GM23338 (cell line): ENCODE results near the gene PDGFC. TPM values are rescaled to one million over a fixed set of nuclear protein-coding genes. Genes with fewer than 3 reads are reported as not detected.

ENCODE experiments used
- ATAC-seq: fragments of 200-7000 bp; cut with Tn5 transposase; 3 replicates; pipeline ENCODE4 v1.9.1; 2020
- DNase-seq: peaks from one replicate; pipeline ENCODE4 v3.0.0-alpha.2; 2015; ENCODE audit warnings: low spot score
- H2AFZ ChIP-seq: fragments of 200-600 bp; sonication (generic); 2 replicates; pipeline ENCODE4 v1.8.0; 2016; ENCODE audit warnings: antibody characterized with exemption, mild to moderate bottlenecking, moderate library complexity
- H3F3A ChIP-seq: fragments of 200-600 bp; sonication (generic); replicated peaks from 2 replicates; pipeline ENCODE4 v1.8.0; 2017; ENCODE audit warnings: antibody characterized with exemption, mixed run types, low read depth
- H3K27ac ChIP-seq: fragments of 200-600 bp; sonication (generic); 2 replicates; pipeline ENCODE4 v1.6.1; 2016; ENCODE audit warnings: low read depth
- H3K27me3 ChIP-seq: fragments of 200-600 bp; sonication (generic); 2 replicates; pipeline ENCODE4 v1.8.0; 2016; ENCODE audit warnings: mild to moderate bottlenecking, mixed run types, moderate library complexity; ENCODE audit not compliant: insufficient read depth
- H3K36me3 ChIP-seq: fragments of 200-600 bp; sonication (generic); 2 replicates; pipeline ENCODE4 v1.8.0; 2016; ENCODE audit warnings: mild to moderate bottlenecking; ENCODE audit not compliant: insufficient read depth
- H3K4me1 ChIP-seq: fragments of 200-600 bp; sonication (generic); 2 replicates; pipeline ENCODE4 v1.8.0; 2016; ENCODE audit warnings: mild to moderate bottlenecking, moderate library complexity; ENCODE audit not compliant: insufficient read depth
- H3K4me2 ChIP-seq: fragments of 200-600 bp; sonication (generic); 2 replicates; pipeline ENCODE4 v1.7.1; 2017; ENCODE audit warnings: mixed run types
- H3K4me3 ChIP-seq: fragments of 200-600 bp; sonication (generic); 2 replicates; pipeline ENCODE4 v1.6.1; 2016; ENCODE audit warnings: mixed run types
- H3K79me2 ChIP-seq: fragments of 200-600 bp; sonication (generic); replicated peaks from 2 replicates; pipeline ENCODE4 v1.8.0; 2017; ENCODE audit warnings: mild to moderate bottlenecking; ENCODE audit not compliant: insufficient read depth
- H3K9me2 ChIP-seq: fragments of 200-600 bp; sonication (generic); 2 replicates; pipeline ENCODE4 v1.8.0; 2017; ENCODE audit not compliant: insufficient read depth
- H4K20me1 ChIP-seq: fragments of 200-600 bp; sonication (generic); replicated peaks from 2 replicates; pipeline ENCODE4 v1.8.0; 2017; ENCODE audit warnings: mild to moderate bottlenecking; ENCODE audit not compliant: insufficient read depth
- H3K27ac Mint-ChIP-seq: 2 replicates; pipeline ENCODE4 v1.8.0; 2020; ENCODE audit warnings: inconsistent platforms, mild to moderate bottlenecking, moderate library complexity, mixed read lengths
- H3K27me3 Mint-ChIP-seq: 3 replicates; pipeline ENCODE4 v1.8.0; 2022; ENCODE audit warnings: low read depth, mild to moderate bottlenecking, moderate library complexity, mixed read lengths, inconsistent platforms; ENCODE audit not compliant: insufficient read depth, poor library complexity
- H3K36me3 Mint-ChIP-seq: 3 replicates; pipeline ENCODE4 v1.8.0; 2021; ENCODE audit warnings: low read depth, mild to moderate bottlenecking, inconsistent platforms, moderate library complexity, mixed read lengths
- H3K4me1 Mint-ChIP-seq: 3 replicates; pipeline ENCODE4 v1.8.0; 2020; ENCODE audit warnings: mild to moderate bottlenecking, inconsistent platforms, mixed read lengths
- H3K4me3 Mint-ChIP-seq: 3 replicates; pipeline ENCODE4 v1.8.0; 2021; ENCODE audit warnings: moderate library complexity, mild to moderate bottlenecking, inconsistent platforms, mixed read lengths
- H3K9me3 Mint-ChIP-seq: 3 replicates; pipeline ENCODE4 v1.8.0; 2020; ENCODE audit warnings: moderate library complexity, mild to moderate bottlenecking, inconsistent platforms, mixed read lengths
- CREB1 ChIP-seq: fragments of 250-450 bp; sonication (Bioruptor Pico); IDR thresholded peaks from 2 replicates; pipeline ENCODE4 v1.5.0; 2020; ENCODE audit warnings: low read depth, mild to moderate bottlenecking, moderate library complexity
- EZH2phosphoT487 ChIP-seq: fragments of 200-600 bp; sonication (generic); IDR thresholded peaks from one replicate; pipeline ENCODE4 v1.8.1; 2018; ENCODE audit warnings: antibody characterized with exemption; ENCODE audit not compliant: unreplicated experiment
- NANOG ChIP-seq: IDR thresholded peaks from 2 replicates; pipeline ENCODE4 v1.6.1; 2016; ENCODE audit warnings: antibody characterized with exemption, borderline replicate concordance
- POLR2AphosphoS5 ChIP-seq: IDR thresholded peaks from 2 replicates; pipeline ENCODE4 v1.6.1; 2016; ENCODE audit warnings: antibody characterized with exemption, low read depth
- STAT1 ChIP-seq: IDR thresholded peaks from one replicate; pipeline ENCODE4 v1.6.1; 2016; ENCODE audit warnings: antibody characterized with exemption; ENCODE audit not compliant: unreplicated experiment
- ZNF114 ChIP-seq: fragments of 250-450 bp; sonication (Bioruptor Pico); IDR thresholded peaks from 2 replicates; pipeline ENCODE4 v1.5.0; 2020; ENCODE audit warnings: mild to moderate bottlenecking, moderate library complexity
- ZNF331 ChIP-seq: fragments of 250-450 bp; sonication (Bioruptor Pico); IDR thresholded peaks from 2 replicates; pipeline ENCODE4 v1.5.0; 2020; ENCODE audit warnings: low read depth, mild to moderate bottlenecking, moderate library complexity
- polyA plus RNA-seq: library from polyadenylated mRNA; unstranded; fragments of >200 nt; fragmentation: Nextera tagmentation; extraction: Ambion mirVana; gene quantifications from 2 replicates; pipeline ENCODE4 v1.2.1, GENCODE V29; 2016
- total RNA-seq: library from RNA; depleted of rRNA; stranded (reverse); fragments of >200 nt; shearing (Covaris generic); gene quantifications from 2 replicates; pipeline ENCODE4 v1.2.3, GENCODE V29; 2014
- TF ChIP-seq, protein P1 (sequence below), 2 experiments: fragments of 200-600 bp in 1 of 2; sonication (generic) in 1 of 2; conservative IDR thresholded peaks; 2 replicates each; pipeline versions ENCODE4 v1.5.1 to v1.6.1; 2016 to 2017; ENCODE audit warnings: antibody characterized with exemption in 2 of 2, low read depth in 2 of 2, mild to moderate bottlenecking in 2 of 2, moderate library complexity in 1 of 2
- TF ChIP-seq, protein P2 (sequence below): IDR thresholded peaks from one replicate; pipeline ENCODE4 v1.6.1; 2018; ENCODE audit warnings: antibody characterized with exemption; ENCODE audit not compliant: unreplicated experiment

The PDGFC gene
- total and polyA plus RNA-seq, 2 experiments from 2014 or later, result 1.3 to 3.4 TPM

DNA sequence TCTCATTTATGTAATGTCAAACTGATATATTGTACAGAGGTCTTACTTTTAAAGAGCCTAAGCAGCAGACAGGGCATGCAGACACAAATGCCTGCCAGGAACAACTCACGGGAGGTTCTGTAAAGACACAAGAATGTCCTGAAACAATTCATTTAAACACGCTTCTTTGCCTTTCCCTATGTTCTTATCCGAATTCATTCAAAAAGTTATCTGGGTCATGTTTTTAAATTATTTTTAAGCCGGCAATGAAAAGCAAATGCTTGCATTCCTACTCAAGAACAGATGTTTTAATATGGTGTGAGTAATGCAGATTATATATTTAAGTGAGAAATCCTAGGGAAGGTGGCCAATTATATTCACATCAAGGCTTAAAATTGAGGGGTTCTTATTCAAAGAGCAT is 192.6 kb downstream of the PDGFC start (continued):
- TF ChIP-seq NANOG (no peak), ZNF114 (CRISPR knock-in tag) (no peak), ZNF331 (CRISPR knock-in tag) (no peak)

GRCh38 chr4:156778606-156779005 is 193.0 kb downstream of the PDGFC start:
- no peaks in the 10 kb centered on the region for H4K20me1 ChIP-seq
- no peaks in the 10 kb centered on the region for H3K36me3 ChIP-seq
- Mint-ChIP-seq H3K4me1 (peaks cover 6% of the 10 kb centered on the region; the same call in 2 of the 3 replicates), H3K4me3 (no peak overlapping the region), H3K9me3 (no peaks in the 10 kb centered on the region), H3K36me3 (no peaks in the 10 kb centered on the region), H3K27ac (no peak overlapping the region), H3K27me3 (no peaks in the 10 kb centered on the region)
- H3K9me2 ChIP-seq, result peaks cover 3% of the 10 kb centered on the region; the same call in 1 of the 2 replicates
- TF ChIP-seq CREB1 (CRISPR knock-in tag), result no peak
- H2AFZ ChIP-seq, result no peak overlapping the region
- H3K4me1 ChIP-seq, result no peaks in the 10 kb centered on the region
- ATAC-seq (no peak), DNase-seq (no peak)
- H3K27ac ChIP-seq, result no peak overlapping the region
- H3F3A ChIP-seq, result no peaks in the 10 kb centered on the region
- no peaks in the 10 kb centered on the region for H3K79me2 ChIP-seq
- no peak overlapping the region for H3K4me2 ChIP-seq
- H3K4me3 ChIP-seq, result no peak overlapping the region
- H3K27me3 ChIP-seq, result no peaks in the 10 kb centered on the region

GRCh38 chr4:156778093-156778492 is 193.5 kb downstream of the PDGFC start:
- H3K27ac ChIP-seq, result no peak overlapping the region
- H3K27ac Mint-ChIP-seq, result no peak overlapping the region
- H3K27me3 Mint-ChIP-seq, result no peaks in the 10 kb centered on the region
- H3K9me3 Mint-ChIP-seq, result no peaks in the 10 kb centered on the region
- H3K36me3 ChIP-seq, result no peaks in the 10 kb centered on the region
- no peaks in the 10 kb centered on the region for H3F3A ChIP-seq
- no peak overlapping the region for H3K4me3 Mint-ChIP-seq
- peaks cover 6% of the 10 kb centered on the region; the same call in 2 of the 3 replicates for H3K4me1 Mint-ChIP-seq
- H3K36me3 Mint-ChIP-seq, result no peaks in the 10 kb centered on the region
- H3K9me2 ChIP-seq, result no peaks in the 10 kb centered on the region
- no peak overlapping the region for H2AFZ ChIP-seq
- H3K4me1 ChIP-seq, result no peaks in the 10 kb centered on the region
- TF ChIP-seq ZNF331 (CRISPR knock-in tag), result no peak
- TF ChIP-seq POLR2AphosphoS5, result no peak
- TF ChIP-seq CREB1 (CRISPR knock-in tag), result no peak
- H3K79me2 ChIP-seq, result no peaks in the 10 kb centered on the region
- no peak for DNase-seq
- H3K27me3 ChIP-seq, result no peaks in the 10 kb centered on the region
- H3K4me3 ChIP-seq, result no peak overlapping the region
- no peak overlapping the region for H3K4me2 ChIP-seq
- no peaks in the 10 kb centered on the region for H4K20me1 ChIP-seq
- no peak for ATAC-seq

- Histone ChIP-seq H3F3A (no peaks in the 10 kb centered on the region), H3K4me2 (no peak overlapping the region), H3K27ac (no peak overlapping the region), H3K9me2 (no peaks in the 10 kb centered on the region), H2AFZ (no peak overlapping the region), H3K27me3 (no peaks in the 10 kb centered on the region), H3K4me1 (peaks cover 22% of the 10 kb centered on the region; the same call in 1 of the 2 replicates), H3K4me3 (no peak overlapping the region), H3K79me2 (no peaks in the 10 kb centered on the region), H3K36me3 (no peaks in the 10 kb centered on the region), H4K20me1 (no peaks in the 10 kb centered on the region)
- no peak for TF ChIP-seq EZH2phosphoT487
- TF ChIP-seq, protein P1, sequence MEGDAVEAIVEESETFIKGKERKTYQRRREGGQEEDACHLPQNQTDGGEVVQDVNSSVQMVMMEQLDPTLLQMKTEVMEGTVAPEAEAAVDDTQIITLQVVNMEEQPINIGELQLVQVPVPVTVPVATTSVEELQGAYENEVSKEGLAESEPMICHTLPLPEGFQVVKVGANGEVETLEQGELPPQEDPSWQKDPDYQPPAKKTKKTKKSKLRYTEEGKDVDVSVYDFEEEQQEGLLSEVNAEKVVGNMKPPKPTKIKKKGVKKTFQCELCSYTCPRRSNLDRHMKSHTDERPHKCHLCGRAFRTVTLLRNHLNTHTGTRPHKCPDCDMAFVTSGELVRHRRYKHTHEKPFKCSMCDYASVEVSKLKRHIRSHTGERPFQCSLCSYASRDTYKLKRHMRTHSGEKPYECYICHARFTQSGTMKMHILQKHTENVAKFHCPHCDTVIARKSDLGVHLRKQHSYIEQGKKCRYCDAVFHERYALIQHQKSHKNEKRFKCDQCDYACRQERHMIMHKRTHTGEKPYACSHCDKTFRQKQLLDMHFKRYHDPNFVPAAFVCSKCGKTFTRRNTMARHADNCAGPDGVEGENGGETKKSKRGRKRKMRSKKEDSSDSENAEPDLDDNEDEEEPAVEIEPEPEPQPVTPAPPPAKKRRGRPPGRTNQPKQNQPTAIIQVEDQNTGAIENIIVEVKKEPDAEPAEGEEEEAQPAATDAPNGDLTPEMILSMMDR (conservative IDR thresholded peaks at IDR 0.05; ENCODE audit: low read depth in 2 of 2), result no peak
- TF ChIP-seq CREB1 (CRISPR knock-in tag), result no peak
- no peak for TF ChIP-seq ZNF114 (CRISPR knock-in tag)
- no peak for TF ChIP-seq POLR2AphosphoS5
- TF ChIP-seq STAT1, result no peak
- TF ChIP-seq ZNF331 (CRISPR knock-in tag), result no peak
- TF ChIP-seq NANOG, result no peak
- TF ChIP-seq, protein P2, sequence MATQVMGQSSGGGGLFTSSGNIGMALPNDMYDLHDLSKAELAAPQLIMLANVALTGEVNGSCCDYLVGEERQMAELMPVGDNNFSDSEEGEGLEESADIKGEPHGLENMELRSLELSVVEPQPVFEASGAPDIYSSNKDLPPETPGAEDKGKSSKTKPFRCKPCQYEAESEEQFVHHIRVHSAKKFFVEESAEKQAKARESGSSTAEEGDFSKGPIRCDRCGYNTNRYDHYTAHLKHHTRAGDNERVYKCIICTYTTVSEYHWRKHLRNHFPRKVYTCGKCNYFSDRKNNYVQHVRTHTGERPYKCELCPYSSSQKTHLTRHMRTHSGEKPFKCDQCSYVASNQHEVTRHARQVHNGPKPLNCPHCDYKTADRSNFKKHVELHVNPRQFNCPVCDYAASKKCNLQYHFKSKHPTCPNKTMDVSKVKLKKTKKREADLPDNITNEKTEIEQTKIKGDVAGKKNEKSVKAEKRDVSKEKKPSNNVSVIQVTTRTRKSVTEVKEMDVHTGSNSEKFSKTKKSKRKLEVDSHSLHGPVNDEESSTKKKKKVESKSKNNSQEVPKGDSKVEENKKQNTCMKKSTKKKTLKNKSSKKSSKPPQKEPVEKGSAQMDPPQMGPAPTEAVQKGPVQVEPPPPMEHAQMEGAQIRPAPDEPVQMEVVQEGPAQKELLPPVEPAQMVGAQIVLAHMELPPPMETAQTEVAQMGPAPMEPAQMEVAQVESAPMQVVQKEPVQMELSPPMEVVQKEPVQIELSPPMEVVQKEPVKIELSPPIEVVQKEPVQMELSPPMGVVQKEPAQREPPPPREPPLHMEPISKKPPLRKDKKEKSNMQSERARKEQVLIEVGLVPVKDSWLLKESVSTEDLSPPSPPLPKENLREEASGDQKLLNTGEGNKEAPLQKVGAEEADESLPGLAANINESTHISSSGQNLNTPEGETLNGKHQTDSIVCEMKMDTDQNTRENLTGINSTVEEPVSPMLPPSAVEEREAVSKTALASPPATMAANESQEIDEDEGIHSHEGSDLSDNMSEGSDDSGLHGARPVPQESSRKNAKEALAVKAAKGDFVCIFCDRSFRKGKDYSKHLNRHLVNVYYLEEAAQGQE, result no peak
- DNase-seq (no peak), ATAC-seq (no peak)
- Mint-ChIP-seq H3K27me3 (no peaks in the 10 kb centered on the region), H3K4me3 (no peak overlapping the region), H3K36me3 (no peaks in the 10 kb centered on the region), H3K4me1 (peaks cover 23% of the 10 kb centered on the region), H3K27ac (no peak overlapping the region), H3K9me3 (no peaks in the 10 kb centered on the region)
Observed at GRCh38 chr4:156775813-156776212, 195.8 kb downstream of the PDGFC start.
